Sigmoid colon (tissue), 7 donors: ENCODE measurements around the gene TAOK3. TPM values are rescaled to one million over a fixed set of nuclear protein-coding genes. Genes with fewer than 3 reads are reported as not detected.

ENCODE experiments used
- DNase-seq: peaks from one replicate; pipeline ENCODE4 v3.0.0-alpha.2; 2019
- H3K27ac ChIP-seq, 4 donors: fragments of 200-600 bp; sonication (generic); one replicate each; pipeline ENCODE4 v1.5.1; 2016 to 2019; ENCODE audit warnings: mild to moderate bottlenecking in 1 of 4
- H3K27me3 ChIP-seq, 3 donors: fragments of 200-600 bp; sonication (generic); one replicate each; pipeline ENCODE4 v1.5.1; 2019; ENCODE audit warnings: mild to moderate bottlenecking in 1 of 3
- H3K36me3 ChIP-seq, 4 donors: fragments of 200-600 bp; sonication (generic); one replicate each; pipeline ENCODE4 v1.5.1; 2016 to 2019
- H3K4me1 ChIP-seq, 4 donors: fragments of 200-600 bp; sonication (generic); one replicate each; pipeline ENCODE4 v1.5.1; 2017 to 2019
- H3K4me3 ChIP-seq, 4 donors: fragments of 200-600 bp; sonication (generic); one replicate each; pipeline ENCODE4 v1.5.1; 2017 to 2019; ENCODE audit warnings: mild to moderate bottlenecking in 2 of 4, moderate library complexity in 1 of 4
- H3K9me3 ChIP-seq, 4 donors: fragments of 200-600 bp in 3 of 4; sonication (generic) in 3 of 4; one replicate each; pipeline versions ENCODE4 v1.5.1 to v1.6.1; 2013 to 2019
- EP300 ChIP-seq, 4 donors: sonication (generic); formaldehyde crosslinking; IDR thresholded peaks; one replicate each; pipeline ENCODE4 v1.6.1; 2017; ENCODE audit warnings: antibody characterized with exemption in 4 of 4
- POLR2A ChIP-seq, 2 donors: fragments of 450-650 bp; IDR thresholded peaks; one replicate each; pipeline ENCODE4 v1.6.1; 2016; ENCODE audit warnings: antibody characterized with exemption in 2 of 2, mild to moderate bottlenecking in 2 of 2, moderate library complexity in 2 of 2
- POLR2AphosphoS5 ChIP-seq, 4 donors: sonication (generic); formaldehyde crosslinking; IDR thresholded peaks; one replicate each; pipeline ENCODE4 v1.6.1; 2017; ENCODE audit warnings: antibody characterized with exemption in 4 of 4
- WGBS, 2 donors: extraction: QIAGEN DNeasy Blood & Tissue Kit; methylation state at CpG; one replicate each; pipeline ENCODE4 v1.1.7; 2013; 5-methylcytosine and 5-hydroxymethylcytosine counted together
- intact Hi-C: fragments of 100-400 bp; cut with DNase I; formaldehyde crosslinking; loops from one replicate; pipeline ENCODE4 v1.15.1; 2023
- polyA plus RNA-seq, 3 donors: library from polyadenylated mRNA; stranded (reverse); fragments of 200-250 nt; gene quantifications; one replicate each; pipeline ENCODE4 v1.2.3, GENCODE V29; 2013
- total RNA-seq, 4 donors: library from RNA; depleted of rRNA; stranded (reverse); fragments of >200 nt; gene quantifications; one replicate each; pipeline ENCODE4 v1.1.0, GENCODE V29; 2016
- TF ChIP-seq, protein P1 (sequence below), 4 experiments: fragments of 450-650 bp in 3 of 4; fragments of 200-600 bp in 1 of 4; IDR thresholded peaks; one replicate each; pipeline ENCODE4 v1.5.1; 2016 to 2019; ENCODE audit warnings: antibody characterized with exemption in 4 of 4, mild to moderate bottlenecking in 3 of 4, moderate library complexity in 2 of 4
- donor health status: healthy with polysubstance abuse.
- donor health status: Bipolar disorder and iron deficiency.
- donor health status: healthy.

The TAOK3 gene
- total and polyA plus RNA-seq, 7 donors, result 18.9 to 66.2 (median 29.4) TPM

DNA sequence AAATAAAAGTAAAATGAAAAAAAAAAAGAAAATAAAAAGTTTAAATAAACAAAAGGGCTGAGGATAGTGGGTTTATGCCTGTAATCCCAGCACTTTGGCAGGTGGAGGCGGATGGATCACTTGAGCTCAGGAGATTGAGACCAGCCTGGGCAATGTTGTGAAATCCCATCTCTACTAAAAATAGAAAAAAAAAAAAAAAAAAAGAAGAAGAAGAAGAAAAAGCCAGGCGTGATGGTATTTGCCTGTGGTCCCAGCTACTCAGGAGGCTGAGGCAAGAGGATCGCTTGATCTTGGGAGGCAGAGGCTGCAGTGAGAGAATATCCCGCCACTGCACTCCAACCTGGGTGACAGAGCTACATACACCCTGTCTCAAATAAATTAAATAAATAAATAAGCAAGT is 3.9 kb downstream of the TAOK3 start:
- no peak overlapping the region for H3K27ac ChIP-seq
- no peaks in the 10 kb centered on the region for H3K9me3 ChIP-seq
- H3K36me3 ChIP-seq, result no peaks in the 10 kb centered on the region
- intact Hi-C loops, result no loop called here
- no peaks in the 10 kb centered on the region for H3K27me3 ChIP-seq
- H3K4me3 ChIP-seq, result no peak overlapping the region
- peaks cover 0 to 31% (median 22%) of the 10 kb centered on the region in 4 donors for H3K4me1 ChIP-seq
- DNase-seq, result no peak
- 86 to 93% methylated on average over 4 of the region's 4 CpGs for WGBS, 2 donors
- TF ChIP-seq, protein P1, sequence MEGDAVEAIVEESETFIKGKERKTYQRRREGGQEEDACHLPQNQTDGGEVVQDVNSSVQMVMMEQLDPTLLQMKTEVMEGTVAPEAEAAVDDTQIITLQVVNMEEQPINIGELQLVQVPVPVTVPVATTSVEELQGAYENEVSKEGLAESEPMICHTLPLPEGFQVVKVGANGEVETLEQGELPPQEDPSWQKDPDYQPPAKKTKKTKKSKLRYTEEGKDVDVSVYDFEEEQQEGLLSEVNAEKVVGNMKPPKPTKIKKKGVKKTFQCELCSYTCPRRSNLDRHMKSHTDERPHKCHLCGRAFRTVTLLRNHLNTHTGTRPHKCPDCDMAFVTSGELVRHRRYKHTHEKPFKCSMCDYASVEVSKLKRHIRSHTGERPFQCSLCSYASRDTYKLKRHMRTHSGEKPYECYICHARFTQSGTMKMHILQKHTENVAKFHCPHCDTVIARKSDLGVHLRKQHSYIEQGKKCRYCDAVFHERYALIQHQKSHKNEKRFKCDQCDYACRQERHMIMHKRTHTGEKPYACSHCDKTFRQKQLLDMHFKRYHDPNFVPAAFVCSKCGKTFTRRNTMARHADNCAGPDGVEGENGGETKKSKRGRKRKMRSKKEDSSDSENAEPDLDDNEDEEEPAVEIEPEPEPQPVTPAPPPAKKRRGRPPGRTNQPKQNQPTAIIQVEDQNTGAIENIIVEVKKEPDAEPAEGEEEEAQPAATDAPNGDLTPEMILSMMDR (IDR thresholded peaks at IDR 0.05), result no peak

DNA sequence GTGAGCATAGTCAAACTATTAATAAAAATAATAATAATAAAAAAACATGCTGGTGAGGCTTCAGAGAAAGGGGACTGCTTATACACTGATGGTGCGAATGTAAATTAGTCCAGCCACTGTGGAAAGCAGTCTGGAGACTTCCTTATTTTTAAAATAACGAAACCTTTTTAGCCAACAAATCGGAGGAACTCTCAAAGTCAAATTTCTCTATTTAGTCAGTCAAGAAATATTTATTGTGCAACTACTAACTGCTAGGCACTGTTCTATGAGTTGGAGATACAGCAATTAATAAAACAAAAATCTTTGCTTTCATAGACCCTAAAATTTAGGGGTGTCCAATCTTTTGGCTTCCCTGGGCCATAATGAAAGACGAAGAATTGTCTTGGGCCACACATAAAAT is 10.8 kb downstream of the TAOK3 start:
- Histone ChIP-seq H3K27ac (no peak overlapping the region), H3K4me1 (peaks cover 0 to 19% (median 10%) of the 10 kb centered on the region in 4 donors), H3K9me3 (no peaks in the 10 kb centered on the region), H3K4me3 (no peak overlapping the region), H3K36me3 (no peaks in the 10 kb centered on the region), H3K27me3 (no peaks in the 10 kb centered on the region)
- no peak for DNase-seq
- intact Hi-C loops, result no loop called here
- 90 to 96% methylated on average over 4 of the region's 4 CpGs for WGBS, 2 donors
- TF ChIP-seq EP300 (IDR thresholded peaks at IDR 0.05) (no peak), POLR2AphosphoS5 (IDR thresholded peaks at IDR 0.05) (no peak), POLR2A (IDR thresholded peaks at IDR 0.05) (no peak)
- TF ChIP-seq, protein P1 (IDR thresholded peaks at IDR 0.05), result no peak

DNA sequence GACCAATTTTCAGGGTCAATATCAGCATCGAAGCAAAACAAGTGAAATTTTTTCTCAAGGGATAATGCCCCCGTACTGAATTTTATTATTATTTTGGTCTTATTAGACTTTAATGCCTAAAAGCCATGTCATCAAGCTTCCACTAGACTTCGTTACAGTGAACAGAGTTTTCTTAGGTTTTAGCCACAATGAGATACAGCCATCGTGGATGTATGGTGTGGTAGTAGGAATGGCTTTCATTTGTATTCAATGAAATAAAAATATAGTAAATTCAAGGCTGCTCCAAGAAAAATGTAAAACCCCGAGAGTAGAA is 11.7 kb downstream of the TAOK3 start:
- Histone ChIP-seq H3K4me3 (no peak overlapping the region), H3K9me3 (no peaks in the 10 kb centered on the region), H3K36me3 (no peaks in the 10 kb centered on the region), H3K4me1 (peaks cover 0 to 26% (median 17%) of the 10 kb centered on the region in 4 donors), H3K27ac (no peak overlapping the region), H3K27me3 (no peaks in the 10 kb centered on the region)
- WGBS, 2 donors, result 91 to 95% methylated on average over 5 of the region's 5 CpGs
- TF ChIP-seq POLR2AphosphoS5 (IDR thresholded peaks at IDR 0.05), result no peak
- TF ChIP-seq, protein P1 (IDR thresholded peaks at IDR 0.05), result no peak
- TF ChIP-seq POLR2A (IDR thresholded peaks at IDR 0.05), result no peak
- TF ChIP-seq EP300 (IDR thresholded peaks at IDR 0.05), result no peak
- no peak for DNase-seq
- intact Hi-C loops, result no loop called here

DNA sequence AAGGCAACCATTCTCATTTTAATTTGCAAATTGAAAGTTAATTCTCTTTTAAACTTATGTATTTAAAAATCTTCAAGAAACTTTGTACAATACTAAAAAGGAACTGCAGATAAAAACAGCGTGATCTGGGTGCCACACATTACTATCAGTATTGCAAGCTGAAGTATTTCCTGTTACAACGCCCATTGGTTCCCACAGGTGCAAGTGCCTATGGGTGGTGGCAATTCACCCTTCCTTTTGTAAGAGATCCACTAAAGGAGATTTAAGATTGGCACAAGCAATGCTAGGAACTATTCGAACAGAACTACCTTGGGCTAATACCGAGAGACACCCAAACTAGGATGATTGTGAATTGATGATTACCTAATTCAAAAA is 13.2 kb downstream of the TAOK3 start:
- Histone ChIP-seq H3K4me3 (no peak overlapping the region), H3K36me3 (no peaks in the 10 kb centered on the region), H3K27ac (peak overlapping the region in 2 of 4 donors; percentile 39 to 79), H3K4me1 (peaks cover 0 to 30% (median 17%) of the 10 kb centered on the region in 4 donors), H3K27me3 (no peaks in the 10 kb centered on the region), H3K9me3 (no peaks in the 10 kb centered on the region)
- DNase-seq, result no peak
- TF ChIP-seq EP300 (IDR thresholded peaks at IDR 0.05), result no peak
- TF ChIP-seq, protein P1 (IDR thresholded peaks at IDR 0.05), result no peak
- intact Hi-C loops, result no loop called here
- 15 to 45% methylated on average over 4 of the region's 4 CpGs for WGBS, 2 donors
